PFSK-1 (cell line): ENCODE measurements around the gene KRTAP2-1.

Source experiments
- POLR2AphosphoS5 ChIP-seq: IDR thresholded peaks from 2 replicates; pipeline ENCODE4 v1.6.1; 2012; ENCODE audit warnings: low read depth, mild to moderate bottlenecking, control low read depth, low read length, moderate library complexity
- SIN3A ChIP-seq: IDR thresholded peaks from 2 replicates; pipeline ENCODE4 v1.6.1; 2012; ENCODE audit warnings: mild to moderate bottlenecking, low read length, moderate library complexity, borderline replicate concordance; ENCODE audit not compliant: insufficient read depth
- TAF1 ChIP-seq: IDR thresholded peaks from 2 replicates; pipeline ENCODE4 v1.6.1; 2012; ENCODE audit warnings: low read length, control low read depth, borderline replicate concordance; ENCODE audit not compliant: insufficient read depth
- TF ChIP-seq, protein P1 (sequence below), 2 experiments: IDR thresholded peaks; 2 replicates each; pipeline versions ENCODE4 v1.6.1 to v1.8.0; 2011 to 2012; ENCODE audit warnings: low read depth in 2 of 2, low read length in 2 of 2, control low read depth in 1 of 2, inconsistent platforms in 1 of 2, mild to moderate bottlenecking in 1 of 2, moderate library complexity in 1 of 2; ENCODE audit not compliant: insufficient read depth in 1 of 2

DNA sequence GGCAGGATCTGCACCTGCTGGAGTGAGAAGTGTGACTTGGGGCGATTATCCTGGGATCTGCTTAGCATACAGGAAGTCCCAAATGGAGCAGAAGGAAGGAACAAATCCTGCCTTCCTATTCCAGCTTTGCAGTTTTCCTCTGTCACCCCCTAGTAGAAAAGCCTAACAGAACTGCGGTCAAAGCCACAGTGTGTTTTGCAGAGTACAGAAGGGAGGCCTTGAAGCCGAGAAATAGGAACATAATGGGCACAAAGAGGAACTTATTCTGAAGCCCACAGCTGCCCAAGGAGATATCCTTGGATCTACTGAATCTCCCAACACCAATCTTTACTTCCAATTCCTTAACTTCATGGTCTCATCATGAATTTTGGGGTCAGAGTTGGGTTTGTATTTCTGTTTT lies 28.6 kb downstream of the KRTAP2-1 start:
- TF ChIP-seq POLR2AphosphoS5 (no peak), SIN3A (no peak), TAF1 (no peak)
- TF ChIP-seq, protein P1, sequence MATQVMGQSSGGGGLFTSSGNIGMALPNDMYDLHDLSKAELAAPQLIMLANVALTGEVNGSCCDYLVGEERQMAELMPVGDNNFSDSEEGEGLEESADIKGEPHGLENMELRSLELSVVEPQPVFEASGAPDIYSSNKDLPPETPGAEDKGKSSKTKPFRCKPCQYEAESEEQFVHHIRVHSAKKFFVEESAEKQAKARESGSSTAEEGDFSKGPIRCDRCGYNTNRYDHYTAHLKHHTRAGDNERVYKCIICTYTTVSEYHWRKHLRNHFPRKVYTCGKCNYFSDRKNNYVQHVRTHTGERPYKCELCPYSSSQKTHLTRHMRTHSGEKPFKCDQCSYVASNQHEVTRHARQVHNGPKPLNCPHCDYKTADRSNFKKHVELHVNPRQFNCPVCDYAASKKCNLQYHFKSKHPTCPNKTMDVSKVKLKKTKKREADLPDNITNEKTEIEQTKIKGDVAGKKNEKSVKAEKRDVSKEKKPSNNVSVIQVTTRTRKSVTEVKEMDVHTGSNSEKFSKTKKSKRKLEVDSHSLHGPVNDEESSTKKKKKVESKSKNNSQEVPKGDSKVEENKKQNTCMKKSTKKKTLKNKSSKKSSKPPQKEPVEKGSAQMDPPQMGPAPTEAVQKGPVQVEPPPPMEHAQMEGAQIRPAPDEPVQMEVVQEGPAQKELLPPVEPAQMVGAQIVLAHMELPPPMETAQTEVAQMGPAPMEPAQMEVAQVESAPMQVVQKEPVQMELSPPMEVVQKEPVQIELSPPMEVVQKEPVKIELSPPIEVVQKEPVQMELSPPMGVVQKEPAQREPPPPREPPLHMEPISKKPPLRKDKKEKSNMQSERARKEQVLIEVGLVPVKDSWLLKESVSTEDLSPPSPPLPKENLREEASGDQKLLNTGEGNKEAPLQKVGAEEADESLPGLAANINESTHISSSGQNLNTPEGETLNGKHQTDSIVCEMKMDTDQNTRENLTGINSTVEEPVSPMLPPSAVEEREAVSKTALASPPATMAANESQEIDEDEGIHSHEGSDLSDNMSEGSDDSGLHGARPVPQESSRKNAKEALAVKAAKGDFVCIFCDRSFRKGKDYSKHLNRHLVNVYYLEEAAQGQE (IDR thresholded peaks at IDR 0.05; ENCODE audit: insufficient read depth in 1 of 2, low read depth in 2 of 2, low read length in 2 of 2), result no peak
